ENCODE measurements around the gene PTGDR2.
A peak's percentile ranks its signal among the peaks of the same experiment; 100 is the strongest.

PTGDR2 gene

GRCh38 chr11:60848714-60849151 is 7.0 kb downstream of the PTGDR2 start:
- DNase-seq, result no peak
- intact Hi-C loops (cut with DNase I), result loop anchor here (10.0 kb wide), 1 partner anchor 306 kb away; no protein-coding TSS in a partner anchor

- intact Hi-C loops (cut with DNase I), result loop anchor here (10.0 kb wide), 1 partner anchor 307 kb away; no protein-coding TSS in a partner anchor
Observed at GRCh38 chr11:60847896-60848295, 7.9 kb downstream of the PTGDR2 start.

GRCh38 chr11:60847281-60847680 is 8.5 kb downstream of the PTGDR2 start:
- intact Hi-C loops (cut with DNase I), result loop anchor here (10.0 kb wide), 1 partner anchor 308 kb away; no protein-coding TSS in a partner anchor
- DNase-seq, result no peak

More at GRCh38 chr11:60847896-60848295, 7.9 kb downstream of the PTGDR2 start:
- DNase-seq, result no peak

- DNase-seq, result no peak
- intact Hi-C loops (cut with DNase I), result loop anchor here (10.0 kb wide), 1 partner anchor 309 kb away; no protein-coding TSS in a partner anchor
Observed at GRCh38 chr11:60845338-60845737, 10.4 kb downstream of the PTGDR2 start.

GRCh38 chr11:60844870-60845221 is 10.9 kb downstream of the PTGDR2 start:
- intact Hi-C loops (cut with DNase I), result loop anchor here (5.0 to 10.0 kb wide), 2 partner anchors 62 to 310 kb away; partner anchors contain the start of gene PRPF19

GRCh38 chr11:60844045-60844869 is 11.5 kb downstream of the PTGDR2 start:
- peak in 1 of 42 donors; percentile 42 for DNase-seq
- intact Hi-C loops (cut with DNase I), result loop anchor here (5.0 to 10.0 kb wide), 2 partner anchors 63 to 311 kb away; partner anchors contain the start of gene PRPF19

More at GRCh38 chr11:60844870-60845221, 10.9 kb downstream of the PTGDR2 start:
- DNase-seq, result no peak

- DNase-seq, result peak in 5 of 42 donors; percentile 18 to 40 (median 22)
- intact Hi-C loops (cut with DNase I), result loop anchor here (5.0 to 10.0 kb wide), 2 partner anchors 64 to 312 kb away; partner anchors contain the start of gene PRPF19
Observed at GRCh38 chr11:60842668-60843600, 12.8 kb downstream of the PTGDR2 start.

GRCh38 chr11:60841797-60842667 is 13.7 kb downstream of the PTGDR2 start, which contains the start of gene CCDC86:
Gene CCDC86 (plus strand): TSS chr11:60842113. CDS start chr11:60842125, 12 bp downstream.
- intact Hi-C loops (cut with DNase I), result loop anchor here (5.0 to 10.0 kb wide), 2 partner anchors 65 to 313 kb away; partner anchors contain the start of gene PRPF19
- DNase-seq, result peak; percentile 92 to 98 (median 96)

GRCh38 chr11:60840470-60841430 is 15.0 kb downstream of the PTGDR2 start:
- intact Hi-C loops (cut with DNase I), result loop anchor here (5.0 to 10.0 kb wide), 2 partner anchors 67 to 314 kb away; partner anchors contain the start of gene PRPF19
- DNase-seq, result no peak

- intact Hi-C loops (cut with DNase I), result loop anchor here (10.0 kb wide), 1 partner anchor 347 kb away; no protein-coding TSS in a partner anchor
- no peak for DNase-seq
Observed at GRCh38 chr11:60838132-60838531, 17.6 kb downstream of the PTGDR2 start.

GRCh38 chr11:60836866-60837515 is 18.8 kb downstream of the PTGDR2 start:
- intact Hi-C loops (cut with DNase I), result loop anchor here (10.0 kb wide), 1 partner anchor 348 kb away; no protein-coding TSS in a partner anchor
- no peak for DNase-seq

- DNase-seq, result no peak
- intact Hi-C loops (cut with DNase I), result loop anchor here (10.0 kb wide), 1 partner anchor 349 kb away; no protein-coding TSS in a partner anchor
Observed at GRCh38 chr11:60835534-60835846, 20.3 kb downstream of the PTGDR2 start.

- no peak for DNase-seq
- intact Hi-C loops (cut with DNase I), result loop anchor here (5.0 to 10.0 kb wide), 2 partner anchors 67 to 350 kb away; no protein-coding TSS in a partner anchor
Observed at GRCh38 chr11:60834742-60835533, 20.8 kb downstream of the PTGDR2 start.

- no peak for DNase-seq
- intact Hi-C loops (cut with DNase I), result loop anchor here (5.0 to 10.0 kb wide), 2 partner anchors 71 to 353 kb away; no protein-coding TSS in a partner anchor
Observed at GRCh38 chr11:60831501-60832079, 24.2 kb downstream of the PTGDR2 start.

- intact Hi-C loops (cut with DNase I), result loop anchor here (5.0 to 10.0 kb wide), 2 partner anchors 71 to 354 kb away; no protein-coding TSS in a partner anchor
Observed at GRCh38 chr11:60831143-60831500, 24.6 kb downstream of the PTGDR2 start.

More at GRCh38 chr11:60831143-60831500, 24.6 kb downstream of the PTGDR2 start:
- DNase-seq, result peak; percentile 67 to 95 (median 88)

All from head of caudate nucleus (tissue), 42 donors.